K562 (cell line): ENCODE measurements around the gene GPR179.
"Not testable (repeated sequence)": the region's sequence is repeated elsewhere in the genome, so short reads cannot be mapped to it uniquely, and the experiment has no call there.

Experiments
- FOXA1 ChIP-seq: fragments of 450-650 bp; IDR thresholded peaks from 2 replicates; pipeline ENCODE4 v1.6.1; 2016; ENCODE audit warnings: mild to moderate bottlenecking, borderline replicate concordance
- HNRNPK ChIP-seq: fragments of 200-400 bp; formaldehyde crosslinking; IDR thresholded peaks from one replicate; pipeline ENCODE4 v1.6.1; 2018; ENCODE audit warnings: mild to moderate bottlenecking, low read depth, low read length; ENCODE audit not compliant: poor library complexity, severe bottlenecking
- KAT8 ChIP-seq: fragments of 450-650 bp; IDR thresholded peaks from 2 replicates; pipeline ENCODE4 v1.6.1; 2016; ENCODE audit warnings: low read depth, mild to moderate bottlenecking
- KDM2B ChIP-seq: fragments of 250-450 bp; sonication (Bioruptor Pico); IDR thresholded peaks from 2 replicates; pipeline ENCODE4 v1.8.0; 2021; ENCODE audit warnings: mild to moderate bottlenecking, moderate library complexity
- PURB ChIP-seq: sonication (generic); formaldehyde crosslinking; IDR thresholded peaks from 2 replicates; pipeline ENCODE4 v1.9.0; 2021; ENCODE audit warnings: low read depth, mild to moderate bottlenecking, missing genetic modification reagents
- TAF1 ChIP-seq: IDR thresholded peaks from 2 replicates; pipeline ENCODE4 v1.6.1; 2011; ENCODE audit warnings: mild to moderate bottlenecking, low read length, moderate library complexity; ENCODE audit not compliant: insufficient read depth, control insufficient read depth, severe bottlenecking; ENCODE audit errors: extremely low read depth
- TRIM28 ChIP-seq: fragments of 450-650 bp; IDR thresholded peaks from 2 replicates; pipeline ENCODE4 v1.6.1; 2017
- ZKSCAN1 ChIP-seq: fragments of 150-350 bp; IDR thresholded peaks from 2 replicates; pipeline ENCODE4 v1.6.1; 2016; ENCODE audit warnings: low read depth, low read length
- ZNF224 ChIP-seq: sonication (generic); formaldehyde crosslinking; IDR thresholded peaks from 2 replicates; pipeline ENCODE4 v1.8.0; 2022; ENCODE audit warnings: mild to moderate bottlenecking, missing genetic modification reagents
- TF ChIP-seq, protein P1 (sequence below): fragments of 450-650 bp; IDR thresholded peaks from 2 replicates; pipeline ENCODE4 v1.6.1; 2018; ENCODE audit not compliant: partially characterized antibody
- TF ChIP-seq, protein P2 (sequence below): sonication (generic); formaldehyde crosslinking; IDR thresholded peaks from 2 replicates; pipeline ENCODE4 v1.8.0; 2023; ENCODE audit warnings: mild to moderate bottlenecking, missing genetic modification reagents
- TF ChIP-seq, protein P3 (sequence below): fragments of 250-450 bp; sonication (Bioruptor Pico); IDR thresholded peaks from 2 replicates; pipeline ENCODE4 v1.5.0; 2020; ENCODE audit warnings: mild to moderate bottlenecking
- TF ChIP-seq, protein P4 (sequence below), 3 experiments: IDR thresholded peaks in 2 of 3; conservative IDR thresholded peaks in 1 of 3; 2 replicates each; pipeline ENCODE4 v1.5.1; 2011 to 2012; ENCODE audit warnings: low read length in 3 of 3, mild to moderate bottlenecking in 3 of 3, control low read depth in 2 of 3, improper control_type of control experiment in 1 of 3, inconsistent platforms in 1 of 3, low read depth in 1 of 3, mixed read lengths in 1 of 3, moderate library complexity in 1 of 3; ENCODE audit not compliant: insufficient read depth in 2 of 3

DNA sequence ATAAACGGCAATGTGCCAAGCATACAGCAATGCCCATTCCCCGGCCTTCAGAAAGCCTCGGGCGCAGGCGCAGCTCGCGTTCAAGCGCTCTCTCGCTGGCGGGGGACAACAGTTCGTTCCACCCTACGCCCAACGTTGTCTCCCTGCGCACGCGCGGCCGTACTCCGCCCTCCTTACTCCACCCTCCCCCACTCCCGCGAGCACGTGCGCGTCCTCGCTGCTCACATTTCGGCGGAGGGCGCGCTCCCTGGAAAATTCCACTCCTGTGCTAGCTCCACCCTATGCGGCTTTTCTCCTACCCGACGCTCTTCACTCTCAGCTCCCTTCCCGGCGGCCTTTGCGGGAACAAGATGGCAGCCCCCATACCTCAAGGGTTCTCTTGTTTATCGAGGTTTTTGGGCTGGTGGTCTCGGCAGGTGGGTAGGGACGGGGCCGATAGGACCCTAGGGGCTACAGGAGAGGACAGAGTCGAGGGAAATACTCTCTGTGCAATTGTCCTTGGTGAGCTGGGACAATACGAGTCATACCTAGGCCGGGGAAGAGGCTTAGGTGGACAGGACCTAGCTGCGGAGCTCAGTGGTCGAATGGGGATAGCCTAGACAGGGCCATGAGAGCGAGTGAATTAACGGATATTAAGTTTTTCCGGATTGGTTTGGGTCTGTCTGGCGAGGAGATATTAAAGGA, 46.8 kb downstream of the GPR179 start, which contains the start of gene MRPL45:
- TF ChIP-seq, protein P1, sequence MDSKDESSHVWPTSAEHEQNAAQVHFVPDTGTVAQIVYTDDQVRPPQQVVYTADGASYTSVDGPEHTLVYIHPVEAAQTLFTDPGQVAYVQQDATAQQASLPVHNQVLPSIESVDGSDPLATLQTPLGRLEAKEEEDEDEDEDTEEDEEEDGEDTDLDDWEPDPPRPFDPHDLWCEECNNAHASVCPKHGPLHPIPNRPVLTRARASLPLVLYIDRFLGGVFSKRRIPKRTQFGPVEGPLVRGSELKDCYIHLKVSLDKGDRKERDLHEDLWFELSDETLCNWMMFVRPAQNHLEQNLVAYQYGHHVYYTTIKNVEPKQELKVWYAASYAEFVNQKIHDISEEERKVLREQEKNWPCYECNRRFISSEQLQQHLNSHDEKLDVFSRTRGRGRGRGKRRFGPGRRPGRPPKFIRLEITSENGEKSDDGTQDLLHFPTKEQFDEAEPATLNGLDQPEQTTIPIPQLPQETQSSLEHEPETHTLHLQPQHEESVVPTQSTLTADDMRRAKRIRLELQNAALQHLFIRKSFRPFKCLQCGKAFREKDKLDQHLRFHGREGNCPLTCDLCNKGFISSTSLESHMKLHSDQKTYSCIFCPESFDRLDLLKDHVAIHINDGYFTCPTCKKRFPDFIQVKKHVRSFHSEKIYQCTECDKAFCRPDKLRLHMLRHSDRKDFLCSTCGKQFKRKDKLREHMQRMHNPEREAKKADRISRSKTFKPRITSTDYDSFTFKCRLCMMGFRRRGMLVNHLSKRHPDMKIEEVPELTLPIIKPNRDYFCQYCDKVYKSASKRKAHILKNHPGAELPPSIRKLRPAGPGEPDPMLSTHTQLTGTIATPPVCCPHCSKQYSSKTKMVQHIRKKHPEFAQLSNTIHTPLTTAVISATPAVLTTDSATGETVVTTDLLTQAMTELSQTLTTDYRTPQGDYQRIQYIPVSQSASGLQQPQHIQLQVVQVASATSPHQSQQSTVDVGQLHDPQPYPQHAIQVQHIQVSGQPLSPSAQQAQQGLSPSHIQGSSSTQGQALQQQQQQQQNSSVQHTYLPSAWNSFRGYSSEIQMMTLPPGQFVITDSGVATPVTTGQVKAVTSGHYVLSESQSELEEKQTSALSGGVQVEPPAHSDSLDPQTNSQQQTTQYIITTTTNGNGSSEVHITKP, result not testable (repeated sequence)
- TF ChIP-seq ZNF224; ZKSCAN1; HNRNPK; PURB; FOXA1; KAT8; TRIM28; KDM2B (CRISPR knock-in tag): not testable (repeated sequence)
- TF ChIP-seq, protein P2, sequence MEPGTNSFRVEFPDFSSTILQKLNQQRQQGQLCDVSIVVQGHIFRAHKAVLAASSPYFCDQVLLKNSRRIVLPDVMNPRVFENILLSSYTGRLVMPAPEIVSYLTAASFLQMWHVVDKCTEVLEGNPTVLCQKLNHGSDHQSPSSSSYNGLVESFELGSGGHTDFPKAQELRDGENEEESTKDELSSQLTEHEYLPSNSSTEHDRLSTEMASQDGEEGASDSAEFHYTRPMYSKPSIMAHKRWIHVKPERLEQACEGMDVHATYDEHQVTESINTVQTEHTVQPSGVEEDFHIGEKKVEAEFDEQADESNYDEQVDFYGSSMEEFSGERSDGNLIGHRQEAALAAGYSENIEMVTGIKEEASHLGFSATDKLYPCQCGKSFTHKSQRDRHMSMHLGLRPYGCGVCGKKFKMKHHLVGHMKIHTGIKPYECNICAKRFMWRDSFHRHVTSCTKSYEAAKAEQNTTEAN (CRISPR knock-in tag), result not testable (repeated sequence)
- TF ChIP-seq, protein P3, sequence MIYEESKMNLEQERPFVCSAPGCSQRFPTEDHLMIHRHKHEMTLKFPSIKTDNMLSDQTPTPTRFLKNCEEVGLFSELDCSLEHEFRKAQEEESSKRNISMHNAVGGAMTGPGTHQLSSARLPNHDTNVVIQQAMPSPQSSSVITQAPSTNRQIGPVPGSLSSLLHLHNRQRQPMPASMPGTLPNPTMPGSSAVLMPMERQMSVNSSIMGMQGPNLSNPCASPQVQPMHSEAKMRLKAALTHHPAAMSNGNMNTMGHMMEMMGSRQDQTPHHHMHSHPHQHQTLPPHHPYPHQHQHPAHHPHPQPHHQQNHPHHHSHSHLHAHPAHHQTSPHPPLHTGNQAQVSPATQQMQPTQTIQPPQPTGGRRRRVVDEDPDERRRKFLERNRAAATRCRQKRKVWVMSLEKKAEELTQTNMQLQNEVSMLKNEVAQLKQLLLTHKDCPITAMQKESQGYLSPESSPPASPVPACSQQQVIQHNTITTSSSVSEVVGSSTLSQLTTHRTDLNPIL (CRISPR knock-in tag), result not testable (repeated sequence)
- TF ChIP-seq, protein P4, sequence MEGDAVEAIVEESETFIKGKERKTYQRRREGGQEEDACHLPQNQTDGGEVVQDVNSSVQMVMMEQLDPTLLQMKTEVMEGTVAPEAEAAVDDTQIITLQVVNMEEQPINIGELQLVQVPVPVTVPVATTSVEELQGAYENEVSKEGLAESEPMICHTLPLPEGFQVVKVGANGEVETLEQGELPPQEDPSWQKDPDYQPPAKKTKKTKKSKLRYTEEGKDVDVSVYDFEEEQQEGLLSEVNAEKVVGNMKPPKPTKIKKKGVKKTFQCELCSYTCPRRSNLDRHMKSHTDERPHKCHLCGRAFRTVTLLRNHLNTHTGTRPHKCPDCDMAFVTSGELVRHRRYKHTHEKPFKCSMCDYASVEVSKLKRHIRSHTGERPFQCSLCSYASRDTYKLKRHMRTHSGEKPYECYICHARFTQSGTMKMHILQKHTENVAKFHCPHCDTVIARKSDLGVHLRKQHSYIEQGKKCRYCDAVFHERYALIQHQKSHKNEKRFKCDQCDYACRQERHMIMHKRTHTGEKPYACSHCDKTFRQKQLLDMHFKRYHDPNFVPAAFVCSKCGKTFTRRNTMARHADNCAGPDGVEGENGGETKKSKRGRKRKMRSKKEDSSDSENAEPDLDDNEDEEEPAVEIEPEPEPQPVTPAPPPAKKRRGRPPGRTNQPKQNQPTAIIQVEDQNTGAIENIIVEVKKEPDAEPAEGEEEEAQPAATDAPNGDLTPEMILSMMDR (IDR thresholded peaks at IDR 0.05 in 2 of 3, conservative IDR thresholded peaks at IDR 0.05 in 1 of 3; ENCODE audit: insufficient read depth in 2 of 3, low read depth in 1 of 3, low read length in 3 of 3), result not testable (repeated sequence)
- TF ChIP-seq TAF1, result peak; percentile 77
